Embryonic facial prominence (tissue), 1 donor: ENCODE results near the gene SHH.
"Not testable (repeated sequence)": the region's sequence is repeated elsewhere in the genome, so short reads cannot be mapped to it uniquely, and the experiment has no call there.

Experiments used
- DNase-seq: peaks from one replicate; pipeline ENCODE4 v3.0.0-alpha.2; 2016; ENCODE audit errors: extremely low spot score

Gene SHH

DNA sequence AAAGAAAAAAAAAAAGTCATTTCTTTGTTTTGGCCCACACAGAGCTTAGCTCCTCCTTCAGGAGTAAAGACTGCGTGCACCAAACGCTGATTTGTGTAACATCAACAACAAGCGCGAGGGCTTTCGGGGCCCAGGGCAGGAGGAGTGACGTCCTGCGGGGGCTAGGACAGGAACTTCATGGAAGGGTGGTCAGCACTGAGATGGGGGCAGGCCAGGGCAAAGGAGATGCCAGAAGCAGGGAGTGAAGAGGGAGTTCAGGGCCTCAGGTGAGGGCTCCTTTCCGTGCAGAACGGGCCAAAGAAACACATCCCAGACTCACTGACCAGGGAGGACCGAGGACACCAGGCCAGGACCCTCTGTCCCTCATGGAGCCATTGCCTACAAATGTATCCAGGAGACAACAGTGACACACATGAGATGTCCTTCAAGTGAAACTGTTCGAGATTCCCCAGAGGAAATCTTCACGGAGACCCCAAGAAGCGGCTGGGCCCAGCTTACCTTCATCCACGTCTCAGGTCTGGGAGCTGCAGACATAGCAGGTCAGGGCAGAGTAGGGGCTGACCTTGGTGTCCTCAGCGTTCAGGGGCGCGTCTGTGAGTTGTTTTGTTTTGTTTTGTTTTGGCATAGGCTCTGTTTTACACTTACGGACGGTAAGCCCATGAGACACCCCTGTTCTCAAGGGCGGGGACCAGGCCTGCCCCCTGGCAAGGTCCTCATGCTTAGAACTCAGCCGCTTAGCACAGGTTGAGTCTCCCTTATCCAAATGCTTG is 30.4 kb upstream of the SHH start:
- DNase-seq, result no peak

DNA sequence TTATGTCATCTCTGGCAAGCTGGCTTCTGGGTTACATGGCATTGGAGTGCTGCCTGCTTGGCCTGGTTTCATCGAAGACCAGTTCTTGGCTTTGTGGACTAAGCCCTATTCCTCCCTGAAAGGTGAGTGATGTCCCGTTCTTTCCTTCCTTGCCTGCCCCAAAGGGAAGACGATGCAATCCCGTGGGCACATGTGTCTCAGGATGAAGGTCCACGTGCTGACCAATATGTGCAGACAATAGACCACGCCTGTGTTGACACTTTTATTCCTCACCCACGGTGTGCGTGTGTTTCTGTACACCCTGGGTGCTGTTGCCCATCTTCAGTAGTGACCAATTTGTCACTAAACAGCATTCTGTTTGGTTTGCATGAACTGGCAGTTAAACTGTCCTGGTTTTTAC is 28.6 kb upstream of the SHH start:
- DNase-seq, result no peak

DNA sequence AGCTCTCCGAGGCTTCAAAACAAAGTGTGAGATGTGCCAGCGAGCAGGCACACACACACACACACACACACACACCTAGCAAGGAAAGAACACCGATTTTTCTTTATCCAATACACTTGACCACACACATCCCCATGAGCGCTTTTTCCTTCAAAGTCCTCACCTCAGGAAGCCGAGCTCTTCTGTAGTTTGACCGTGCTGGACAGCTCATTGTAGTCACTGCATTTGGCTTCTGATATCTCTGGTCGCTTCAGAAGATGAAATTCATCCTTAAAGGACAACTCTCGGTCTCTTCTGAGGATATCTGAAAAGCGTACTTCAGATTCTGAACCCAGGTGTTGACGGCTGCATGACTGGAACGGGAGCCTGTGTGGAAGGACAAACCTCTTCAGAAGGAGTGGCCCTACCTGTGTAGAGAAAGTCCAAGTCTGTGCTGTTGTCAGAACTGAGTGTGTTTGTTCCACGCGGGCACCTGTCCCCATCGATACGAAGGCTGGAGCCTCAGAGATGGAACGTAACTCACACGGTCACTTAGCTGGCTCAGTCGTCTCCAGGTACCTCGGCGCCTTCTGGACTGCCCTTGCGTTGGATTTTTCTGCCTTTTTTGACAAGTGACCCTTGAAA is 28.1 kb upstream of the SHH start:
- no peak for DNase-seq

DNA sequence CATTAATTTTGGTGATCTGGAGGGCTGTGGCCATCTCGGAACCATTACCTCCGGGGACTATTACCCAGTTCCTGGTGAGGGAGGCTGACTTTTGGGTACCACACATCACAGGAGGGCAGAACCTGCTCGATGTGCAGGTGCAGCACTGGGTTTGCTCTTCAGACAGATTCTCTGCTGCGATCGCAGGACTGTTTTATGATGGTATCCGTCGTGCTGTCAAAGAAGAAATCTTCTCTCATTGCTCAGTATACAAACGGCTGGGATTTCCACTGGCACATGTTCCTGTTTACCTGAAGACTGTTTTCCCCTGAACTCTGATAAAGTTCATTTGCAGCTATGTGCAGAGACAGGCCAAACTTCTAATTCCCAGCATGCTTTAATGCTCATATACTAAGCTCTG is 27.2 kb upstream of the SHH start:
- no peak for DNase-seq

DNA sequence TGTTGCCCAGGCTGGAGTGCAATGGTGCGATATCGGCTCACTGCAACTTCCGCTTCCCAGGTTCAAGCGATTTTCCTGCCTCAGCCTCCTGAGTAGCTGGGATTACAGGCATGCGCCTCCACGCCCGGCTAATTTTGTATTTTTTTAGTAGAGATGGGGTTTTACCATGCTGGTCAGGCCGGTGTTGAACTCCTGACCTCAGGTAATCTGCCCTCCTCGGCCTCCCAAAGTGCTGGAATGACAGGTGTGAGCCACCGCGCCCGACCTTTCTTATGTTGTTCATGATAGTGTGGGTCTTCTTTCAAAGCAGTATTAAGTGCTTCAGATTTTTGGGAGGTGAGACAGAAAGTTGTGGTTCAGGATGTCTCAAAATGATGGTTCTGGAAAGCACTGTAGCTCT is 26.0 kb upstream of the SHH start:
- DNase-seq, result not testable (repeated sequence)

DNA sequence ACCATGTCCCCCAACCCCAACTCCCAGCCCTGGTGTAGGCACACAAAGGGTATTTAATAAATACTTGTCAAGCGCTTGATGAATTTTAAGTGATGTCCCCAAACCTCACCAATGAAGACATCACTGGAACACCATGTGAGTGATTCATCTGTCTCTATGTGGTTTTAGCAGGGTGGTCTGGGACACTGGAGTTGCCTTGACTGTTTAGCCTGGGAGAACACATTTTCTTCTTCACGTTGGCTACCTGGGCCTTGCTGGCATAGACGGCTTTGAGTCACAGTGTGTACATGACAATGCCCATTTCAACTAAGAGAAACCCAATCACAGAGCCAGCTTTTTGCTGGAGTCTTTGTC is 24.8 kb upstream of the SHH start:
- DNase-seq, result no peak

DNA sequence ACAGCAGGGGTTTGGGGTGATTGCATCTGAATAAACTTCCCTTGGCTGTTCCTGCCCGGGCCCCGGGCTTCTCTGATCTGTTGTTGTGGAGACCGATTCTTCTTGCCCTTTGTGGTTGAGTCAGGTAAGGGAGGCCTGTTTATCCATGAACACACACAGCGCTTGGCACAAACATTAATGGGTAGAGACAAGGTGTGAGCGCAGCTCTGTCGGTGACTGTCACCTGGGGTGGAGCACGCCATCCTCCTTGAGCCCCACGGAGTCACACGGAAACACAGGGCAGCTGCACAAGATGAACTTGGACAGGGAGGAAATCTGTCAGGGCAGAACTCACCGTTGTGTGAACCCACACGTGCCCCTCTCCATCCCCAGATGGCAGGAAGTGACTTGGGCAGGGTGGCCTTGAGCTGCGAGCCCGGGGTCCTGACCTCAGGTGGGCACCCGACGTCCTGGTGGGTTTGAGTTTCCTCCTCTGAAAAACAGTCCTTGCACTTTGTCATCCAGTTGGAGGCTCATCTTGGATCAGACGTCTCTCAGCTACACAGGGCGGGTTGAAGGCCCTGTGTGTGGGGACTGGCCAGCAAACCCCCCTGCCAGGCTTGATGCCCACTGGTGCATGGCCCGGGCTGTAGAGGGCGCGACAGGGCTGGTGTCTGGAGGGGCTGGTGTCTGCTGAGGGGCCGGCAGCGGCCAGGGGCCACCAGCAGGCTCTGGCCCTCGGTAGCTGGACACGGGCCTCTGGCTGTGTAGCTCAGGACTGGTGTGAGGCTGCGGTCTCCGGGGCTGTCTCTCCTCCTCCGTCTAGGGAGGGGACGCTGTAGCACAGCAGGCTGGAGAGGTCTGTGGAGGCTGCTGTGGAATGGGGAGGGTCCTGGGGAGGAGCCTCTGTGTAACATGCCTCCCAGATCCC is 24.2 kb upstream of the SHH start:
- DNase-seq, result no peak

DNA sequence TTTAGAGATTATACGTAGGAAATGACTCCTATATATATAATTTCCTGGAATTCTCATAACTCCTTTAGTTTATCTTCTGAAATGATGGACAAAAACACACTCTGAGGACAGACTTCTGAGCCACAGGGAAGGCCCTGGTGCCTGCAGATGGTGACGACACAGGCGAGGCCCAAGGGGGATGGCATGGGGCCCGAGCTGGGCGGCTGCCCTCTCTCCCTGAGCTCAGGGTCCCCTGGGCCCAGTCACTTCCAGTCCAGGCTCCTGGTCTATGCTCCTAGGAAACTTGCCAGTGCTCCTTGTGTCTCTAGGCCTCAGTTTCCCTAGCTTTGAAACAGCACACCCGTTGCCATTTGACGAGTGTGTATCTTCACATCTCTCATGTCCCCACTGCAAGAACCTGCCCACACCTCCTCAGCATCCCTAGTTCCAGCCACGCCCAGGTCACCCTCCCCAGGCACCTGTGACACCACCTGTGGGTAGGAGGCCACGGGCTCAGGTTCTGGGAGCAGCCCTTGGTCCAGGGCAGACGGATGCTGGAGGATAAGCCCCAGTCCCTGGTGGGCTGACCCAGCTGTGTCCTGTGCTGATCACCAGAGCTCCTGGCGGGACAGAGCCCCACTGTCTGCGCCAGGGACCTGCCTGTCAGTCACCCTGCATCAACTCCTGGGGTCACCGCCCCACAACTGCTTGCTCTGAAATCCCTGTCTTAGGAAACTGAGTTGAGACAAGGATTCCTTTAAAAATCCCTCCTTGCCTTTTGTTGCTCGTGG is 23.4 kb upstream of the SHH start:
- DNase-seq, result no peak

DNA sequence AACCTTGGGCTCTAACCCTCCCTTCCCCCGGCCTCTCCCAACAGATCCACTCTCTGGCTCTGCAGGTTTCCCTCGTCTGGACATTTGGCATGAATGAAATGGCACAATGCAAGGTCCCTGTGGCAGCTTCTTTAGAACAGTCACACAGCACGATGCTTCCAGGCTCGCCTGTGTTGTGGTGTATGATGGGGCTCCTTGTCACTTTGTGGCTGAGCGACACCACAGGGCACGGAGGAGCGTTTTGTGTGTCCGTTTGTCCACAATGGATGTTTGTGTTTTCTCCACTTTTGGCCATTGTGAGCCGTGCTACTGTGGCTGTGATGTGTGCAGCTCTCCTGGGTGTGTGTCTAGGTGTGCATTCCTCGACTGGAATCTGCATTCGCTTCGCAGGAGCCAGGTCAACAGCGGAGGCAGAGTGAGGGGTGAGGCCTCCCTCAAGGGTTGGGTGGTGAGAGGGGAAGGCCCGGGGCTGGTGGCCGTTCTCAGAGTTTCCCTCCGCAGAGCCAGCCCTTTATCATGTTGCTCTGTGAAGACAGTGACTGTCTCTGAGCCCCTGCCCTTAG is 22.3 kb upstream of the SHH start:
- DNase-seq, result no peak

DNA sequence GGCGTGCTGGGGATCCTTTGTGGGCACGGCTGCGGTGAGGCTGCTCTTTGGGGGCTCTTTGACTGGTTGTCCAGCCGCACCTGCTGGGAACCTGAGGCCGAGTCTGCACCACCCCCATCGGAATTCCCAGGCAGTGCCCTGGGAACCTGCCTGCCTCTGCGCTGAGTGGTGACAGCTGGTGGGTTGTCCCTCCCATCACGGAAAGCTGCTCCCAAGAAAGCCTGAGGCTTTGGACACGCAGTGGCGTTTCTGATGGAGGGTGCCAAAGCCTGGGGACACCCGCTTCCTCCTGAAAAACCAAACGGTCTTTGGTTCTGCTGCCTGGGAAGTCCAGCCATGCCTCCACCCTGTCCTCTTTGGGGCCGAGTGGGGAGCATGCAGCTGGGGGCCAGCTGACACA is 21.4 kb upstream of the SHH start:
- no peak for DNase-seq

DNA sequence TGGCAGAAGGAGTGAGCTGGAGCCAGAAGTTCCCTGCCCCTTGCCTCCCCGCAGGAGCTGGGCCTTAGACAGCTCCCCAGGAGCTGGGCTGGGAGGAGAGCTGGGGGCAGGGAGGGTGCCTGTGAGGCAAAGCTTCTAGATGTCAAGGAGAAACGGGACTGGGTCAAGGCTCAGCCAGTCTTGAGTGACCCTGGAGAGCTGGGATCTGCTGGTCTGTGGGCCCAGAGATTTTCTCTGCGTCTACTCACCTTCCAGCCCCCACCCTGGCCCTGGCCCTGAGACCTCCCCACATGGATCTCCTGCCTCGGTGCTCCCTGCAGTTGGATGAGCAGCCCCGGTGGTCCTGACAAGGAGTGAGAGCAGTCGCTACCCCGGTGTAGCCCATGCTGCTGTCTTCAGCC is 20.3 kb upstream of the SHH start:
- no peak for DNase-seq

DNA sequence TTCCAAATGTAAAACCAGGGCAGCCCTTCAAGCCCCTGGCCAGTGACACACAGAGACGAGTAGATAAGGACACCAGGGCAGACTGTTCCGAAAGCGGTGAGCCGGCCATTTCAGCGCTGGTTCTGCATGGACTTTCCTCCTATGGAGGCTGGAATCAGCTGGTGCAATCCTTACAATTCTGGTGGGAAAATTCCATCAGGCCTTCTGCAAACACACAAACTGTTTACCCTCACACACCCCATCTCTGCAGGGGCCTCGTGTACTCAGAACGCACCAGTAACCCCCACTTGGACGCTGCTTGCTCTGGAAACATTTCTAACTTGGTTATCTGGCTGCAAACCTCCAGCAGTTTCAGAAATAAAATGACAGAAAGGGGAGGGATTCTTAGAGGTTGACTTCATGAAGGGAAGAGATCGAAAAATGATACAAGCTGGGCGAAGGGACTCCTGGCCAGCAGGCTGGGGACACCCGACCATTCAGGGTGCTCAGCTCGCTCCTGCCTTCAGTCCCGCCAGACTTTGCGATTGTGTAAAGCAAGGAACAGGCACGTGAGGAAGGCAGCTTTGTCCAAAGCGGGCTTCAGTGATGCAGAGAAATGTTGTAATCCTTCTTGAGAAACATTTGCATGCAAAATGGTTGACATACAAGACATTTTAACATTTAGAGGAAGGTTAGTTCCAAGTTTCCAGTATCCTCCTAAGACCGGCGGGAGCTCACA is 19.7 kb upstream of the SHH start:
- DNase-seq, result no peak

DNA sequence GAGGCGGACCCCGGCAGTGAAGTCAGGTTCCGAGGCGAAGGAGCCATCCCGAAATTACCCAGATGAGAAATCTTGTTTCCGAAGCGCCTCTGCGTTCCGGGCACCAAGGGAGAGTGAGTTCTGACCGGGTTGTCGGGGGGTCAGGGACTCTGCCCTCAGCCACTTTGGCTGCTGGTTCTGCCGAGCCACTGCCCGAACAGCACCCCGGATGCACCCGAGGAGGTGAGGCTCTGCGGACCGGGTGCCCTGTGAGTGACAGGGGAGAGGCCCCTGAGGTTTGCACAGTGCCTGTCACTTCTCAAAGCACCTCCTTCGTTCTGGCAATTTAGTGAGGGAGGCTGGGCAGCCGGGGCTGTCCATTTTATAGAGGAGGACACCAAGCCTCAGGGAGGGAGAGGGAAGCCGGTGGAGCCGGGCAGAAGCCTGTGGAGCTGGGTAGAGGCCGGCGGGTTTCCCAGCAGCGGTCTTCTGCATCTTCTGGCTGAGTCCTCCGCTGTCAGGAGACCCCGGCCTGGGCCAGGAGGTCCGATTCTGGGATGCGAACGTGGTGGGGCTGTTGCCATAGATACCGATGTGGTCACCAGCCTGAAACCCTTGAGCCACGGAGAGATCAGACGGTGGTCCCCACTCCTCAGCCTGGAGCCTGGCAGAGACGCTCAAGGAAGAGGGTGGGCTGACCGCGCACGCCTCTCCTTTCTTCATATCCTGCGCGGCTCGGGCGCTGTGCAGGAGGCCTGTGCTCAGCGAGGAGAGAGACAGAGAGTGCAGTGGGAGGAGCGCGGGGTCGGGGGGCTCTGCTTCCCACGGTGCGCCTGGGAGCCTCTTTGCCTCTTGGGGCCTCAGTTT is 18.9 kb upstream of the SHH start:
- DNase-seq, result no peak

DNA sequence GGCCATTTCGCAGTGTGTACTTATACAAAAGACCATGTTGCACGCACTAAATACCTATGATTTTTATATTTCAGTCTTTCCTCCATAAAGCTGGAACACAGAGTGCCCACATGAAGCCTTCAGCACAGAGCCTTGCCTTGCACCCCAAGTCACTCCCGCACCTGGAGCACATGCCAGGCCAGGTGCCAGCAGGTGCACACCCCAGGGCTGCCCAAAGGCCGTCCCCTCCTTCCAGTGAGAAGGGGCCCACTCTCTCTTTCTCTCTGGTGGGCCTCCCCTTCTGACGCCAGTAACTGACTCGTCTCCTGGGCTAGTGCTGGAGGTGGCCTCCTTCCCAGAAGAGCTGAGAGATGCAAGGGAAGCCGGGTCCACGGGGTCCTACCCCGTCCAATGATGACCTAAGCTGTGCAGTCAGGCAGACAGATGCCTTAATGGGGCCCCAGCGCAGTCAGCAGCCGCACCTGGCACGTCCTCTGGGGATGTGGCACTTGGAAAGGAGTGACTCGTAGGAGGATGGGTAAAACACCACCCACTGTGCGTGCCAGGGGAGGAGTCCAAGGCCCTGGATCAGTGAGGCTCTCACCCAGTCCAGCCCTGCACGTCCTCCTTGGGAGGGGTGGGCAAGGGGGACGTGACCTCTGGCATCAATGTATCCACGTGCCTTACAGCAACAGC is 17.7 kb upstream of the SHH start:
- no peak for DNase-seq

DNA sequence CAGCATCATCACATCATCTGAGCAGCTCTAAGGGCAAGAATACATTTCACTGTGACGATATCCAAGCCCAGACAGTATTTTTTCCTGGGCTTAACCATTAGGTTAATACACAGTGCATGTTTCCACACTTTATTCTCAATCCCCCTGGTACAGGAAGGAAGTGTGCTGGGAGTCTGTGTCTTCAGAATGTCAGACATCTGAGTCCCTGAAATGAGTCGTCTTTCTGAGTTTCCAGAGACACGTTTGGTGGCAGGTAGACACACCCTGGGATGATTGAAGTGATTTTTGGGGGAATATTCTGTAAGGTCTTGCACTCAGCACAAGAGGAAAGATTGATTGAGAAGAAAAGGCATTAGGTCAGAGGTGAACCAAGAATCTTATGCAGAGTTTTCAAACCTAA is 13.1 kb upstream of the SHH start:
- no peak for DNase-seq

DNA sequence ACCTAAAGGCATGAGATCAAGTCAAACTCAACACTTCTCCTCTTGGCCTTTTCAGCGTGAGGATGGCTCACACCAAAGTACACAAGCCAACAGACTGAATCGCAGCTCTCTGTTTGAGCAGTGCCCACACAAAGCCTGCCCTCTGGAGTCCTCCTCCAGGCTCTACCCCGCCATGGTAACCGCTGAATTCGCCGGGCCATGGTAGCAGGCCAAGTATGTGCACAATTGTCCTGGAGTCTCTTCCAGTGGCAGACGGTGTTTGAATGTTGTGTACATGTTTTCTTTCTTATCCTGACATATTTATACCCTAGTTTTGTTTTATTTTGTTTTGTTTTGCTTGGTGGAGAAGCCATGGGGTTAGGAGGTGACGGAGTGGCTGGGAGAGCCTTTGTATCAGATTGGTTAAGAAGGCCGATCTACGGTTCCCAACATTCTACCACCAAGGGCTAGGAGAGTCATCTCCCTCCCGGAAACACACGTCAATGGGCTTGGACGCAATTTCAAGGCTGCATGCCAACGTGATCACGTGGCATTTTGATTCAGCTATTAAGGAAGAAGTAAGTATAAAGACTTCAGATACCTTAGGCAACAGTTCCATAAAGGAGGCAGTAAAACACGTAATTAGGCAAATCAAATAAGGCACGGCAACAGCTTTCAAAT is 12.1 kb upstream of the SHH start:
- no peak for DNase-seq

DNA sequence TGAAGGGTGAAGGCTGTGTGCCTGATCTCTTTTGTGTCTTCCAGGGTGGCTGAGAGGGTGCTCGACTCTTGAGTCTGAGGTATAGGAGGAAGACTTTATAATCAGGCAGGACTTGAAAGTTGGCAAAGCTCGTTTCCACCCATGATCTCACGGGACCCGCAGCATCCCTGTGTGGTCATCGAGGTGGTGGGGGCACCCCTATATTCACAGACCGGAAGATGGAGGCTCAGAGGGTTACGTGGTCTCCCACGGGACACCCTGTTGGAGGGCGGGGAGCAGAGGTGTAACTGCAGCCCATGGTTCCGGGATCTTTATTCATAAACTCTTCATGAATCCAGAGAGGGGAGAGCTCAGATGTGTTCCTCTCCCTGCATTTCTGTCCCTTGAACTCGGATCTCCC is 9.6 kb upstream of the SHH start:
- DNase-seq, result no peak

DNA sequence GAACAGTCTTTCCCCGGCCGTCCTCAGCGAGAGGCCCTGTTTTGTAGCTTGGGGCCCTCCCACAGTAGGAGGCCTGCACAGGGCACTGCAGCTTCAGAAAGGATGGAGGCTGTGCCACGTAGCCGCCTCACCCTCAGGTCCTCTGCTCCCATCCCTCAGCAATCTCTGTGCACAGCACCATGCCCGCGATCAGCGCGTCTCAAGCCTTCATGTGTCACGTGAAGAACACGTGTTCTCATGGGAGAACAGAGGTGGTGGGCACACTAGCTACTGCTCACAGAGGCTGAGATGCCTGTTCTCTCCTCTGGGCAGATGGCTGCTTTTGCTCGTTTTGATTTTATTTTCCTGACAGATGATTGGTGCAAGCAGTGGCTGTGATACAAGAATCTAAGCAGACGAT is 8.5 kb upstream of the SHH start:
- DNase-seq, result no peak

DNA sequence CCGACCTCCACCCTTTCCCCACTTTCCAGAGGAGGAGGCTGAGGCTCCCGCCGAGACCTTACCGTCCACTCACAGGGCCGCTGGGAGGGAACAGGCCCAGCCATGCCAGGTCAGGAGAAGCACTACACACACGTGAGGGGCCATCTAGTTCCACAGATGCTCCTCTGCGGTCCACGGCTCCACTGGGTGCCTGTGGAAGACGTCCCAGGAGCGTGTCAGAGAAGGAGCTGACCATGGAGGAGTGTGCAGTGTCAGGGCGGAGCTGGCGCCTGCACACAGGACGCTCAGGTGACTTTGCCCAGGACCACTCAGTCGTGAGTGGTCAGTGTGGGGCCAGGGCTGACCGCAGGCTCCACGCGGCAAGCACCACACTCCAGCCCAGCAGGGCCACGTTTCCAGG is 8.0 kb upstream of the SHH start:
- DNase-seq, result no peak
